HG03571 (cell line): ENCODE measurements around the gene FRYL.
"Not testable (repeated sequence)": the region's sequence is repeated elsewhere in the genome, so short reads cannot be mapped to it uniquely, and the experiment has no call there.

Source experiments
- ATAC-seq: cut with Tn5 transposase; IDR thresholded peaks from one replicate; pipeline ENCODE4 v1.9.1; 2021; ENCODE audit not compliant: unreplicated experiment

FRYL gene

DNA sequence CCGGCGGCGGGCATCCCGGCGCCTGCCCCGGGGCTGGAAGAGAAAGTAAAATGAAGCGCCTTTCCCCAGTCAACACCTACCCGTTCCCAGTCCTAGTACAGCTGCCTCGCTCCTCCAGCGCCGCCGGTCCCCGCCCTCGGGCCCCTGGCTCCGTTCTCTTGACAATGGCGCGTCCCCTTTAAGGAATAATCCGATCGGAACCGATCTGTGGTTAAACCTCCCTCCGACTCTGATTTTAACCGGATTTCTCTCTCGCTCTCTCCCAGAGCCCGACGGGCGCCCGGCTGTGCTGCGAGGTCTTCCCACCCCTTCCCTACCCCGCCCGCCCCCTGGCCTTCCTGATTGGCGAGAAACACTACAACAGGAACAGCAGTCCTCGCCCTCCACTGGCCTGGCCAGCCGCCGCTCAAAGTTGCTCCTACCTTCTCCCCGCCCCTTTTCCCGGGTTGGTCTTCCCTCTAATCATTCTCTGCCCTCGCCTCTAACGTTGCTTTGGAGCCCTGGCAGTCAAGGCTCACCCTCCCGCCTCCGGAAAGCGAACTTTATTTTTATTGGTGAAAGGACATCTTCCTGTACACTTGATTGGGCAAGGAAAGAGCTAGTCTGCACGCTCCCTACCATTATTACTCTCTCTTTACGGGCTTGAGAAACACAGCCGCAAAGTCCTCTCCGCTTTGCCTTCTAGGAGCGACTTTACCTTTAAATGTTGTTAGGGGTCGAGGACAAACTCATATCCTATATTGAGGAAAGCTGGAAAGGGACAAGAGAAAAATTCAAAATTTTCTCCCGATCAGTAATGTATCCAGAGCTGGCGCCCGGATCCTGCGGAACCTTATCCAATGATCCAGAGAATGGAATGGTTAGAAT lies at the start of gene FRYL:
TSS of gene FRYL (minus strand) at position 282 of the 867 bp plus-strand sequence. CDS start 145,869 bp downstream, outside the sequence.
- peak; percentile 83 for ATAC-seq

DNA sequence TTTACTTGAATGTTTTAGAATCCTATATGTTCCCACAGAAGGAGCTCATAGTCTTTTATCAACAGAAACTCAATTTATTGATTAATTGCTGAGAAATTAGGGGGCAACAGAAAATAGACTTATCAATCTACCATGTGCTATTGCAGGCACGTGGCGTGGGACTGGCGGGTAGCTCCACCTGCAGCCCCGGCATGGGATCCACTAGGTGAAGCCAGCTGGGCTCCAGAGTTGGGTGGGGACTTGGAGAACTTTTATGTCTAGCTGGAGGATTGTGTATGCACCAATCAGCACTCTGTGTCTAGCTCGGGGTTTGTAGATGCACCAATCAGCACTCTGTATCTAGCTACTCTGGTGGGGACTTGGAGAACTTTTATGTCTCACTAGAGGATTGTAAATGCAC lies 47.5 kb upstream of the FRYL start:
- ATAC-seq = no peak

DNA sequence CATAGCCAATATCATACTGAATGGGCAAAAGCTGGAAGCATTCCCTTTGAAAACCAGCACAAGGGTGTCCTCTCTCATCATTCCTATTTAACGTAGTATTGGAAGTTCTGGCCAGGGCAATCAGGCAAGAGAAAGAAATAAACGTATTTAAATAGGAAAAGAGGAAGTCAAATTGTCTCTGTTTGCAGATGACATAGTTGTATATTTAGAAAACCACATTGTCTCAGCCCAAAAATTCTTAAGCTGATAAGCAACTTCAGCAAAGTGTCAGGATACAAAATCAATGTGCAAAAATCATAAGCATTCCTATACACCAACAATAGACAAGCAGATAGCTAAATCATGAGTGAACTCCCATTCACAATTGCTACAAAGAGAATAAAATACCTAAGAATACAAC lies 41.4 kb upstream of the FRYL start:
- ATAC-seq = not testable (repeated sequence)

DNA sequence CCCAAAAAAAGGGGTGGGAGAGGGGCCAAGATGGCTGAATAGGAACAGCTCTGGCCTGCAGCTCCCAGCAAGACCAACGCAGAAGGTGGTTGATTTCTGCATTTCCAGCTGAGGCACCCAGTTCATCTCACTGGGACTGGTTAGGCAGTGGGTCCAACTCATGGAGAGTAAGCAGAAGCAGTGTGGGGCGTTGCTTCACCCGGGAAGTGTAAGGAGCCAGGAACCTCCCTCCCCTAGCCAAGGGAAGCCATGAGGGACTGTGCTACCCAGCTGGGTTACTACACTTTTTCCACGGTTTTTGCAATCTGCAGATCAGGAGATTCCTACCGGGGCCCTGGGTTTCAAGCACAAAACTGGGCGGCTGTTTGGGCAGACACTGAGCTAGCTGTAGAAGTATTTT lies 36.9 kb upstream of the FRYL start:
- ATAC-seq = no peak

DNA sequence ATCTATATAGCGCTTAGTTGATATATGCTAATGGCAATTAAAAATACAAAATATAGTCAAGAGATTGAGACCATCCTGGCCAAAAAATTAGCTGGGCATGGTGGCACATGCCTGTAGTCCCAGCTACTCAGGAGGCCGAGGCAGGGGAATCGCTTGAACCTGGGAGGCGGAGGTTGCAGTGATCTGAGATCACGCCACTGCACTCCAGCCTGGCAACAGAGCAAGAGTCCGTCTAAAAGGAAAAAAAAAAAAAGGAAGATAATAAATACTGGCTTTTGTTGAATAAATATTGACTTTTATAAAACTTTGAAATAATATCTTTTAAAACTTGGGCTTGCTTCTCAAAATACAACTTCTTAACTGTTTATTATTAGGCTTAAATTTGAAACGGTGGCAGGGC lies 36.2 kb upstream of the FRYL start:
- ATAC-seq = not testable (repeated sequence)

DNA sequence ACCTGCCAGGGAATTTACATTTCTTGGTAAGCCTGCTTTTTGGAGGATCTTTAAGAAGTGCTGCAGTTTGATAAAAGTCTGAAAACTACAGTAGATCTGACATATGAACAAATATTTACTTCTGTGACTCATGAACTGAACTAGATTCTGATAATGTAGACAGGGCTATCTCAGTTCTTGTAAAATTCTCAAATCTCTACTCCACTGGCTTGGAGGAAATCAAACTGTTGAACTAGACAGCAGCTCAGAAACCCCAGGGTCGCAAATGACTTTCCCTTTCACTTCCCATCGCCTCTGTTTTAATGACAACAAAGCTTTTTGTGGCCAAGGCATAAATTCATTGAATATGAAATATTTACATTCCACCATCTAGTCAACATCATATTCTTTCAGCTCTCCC lies 35.4 kb upstream of the FRYL start:
- no peak for ATAC-seq

DNA sequence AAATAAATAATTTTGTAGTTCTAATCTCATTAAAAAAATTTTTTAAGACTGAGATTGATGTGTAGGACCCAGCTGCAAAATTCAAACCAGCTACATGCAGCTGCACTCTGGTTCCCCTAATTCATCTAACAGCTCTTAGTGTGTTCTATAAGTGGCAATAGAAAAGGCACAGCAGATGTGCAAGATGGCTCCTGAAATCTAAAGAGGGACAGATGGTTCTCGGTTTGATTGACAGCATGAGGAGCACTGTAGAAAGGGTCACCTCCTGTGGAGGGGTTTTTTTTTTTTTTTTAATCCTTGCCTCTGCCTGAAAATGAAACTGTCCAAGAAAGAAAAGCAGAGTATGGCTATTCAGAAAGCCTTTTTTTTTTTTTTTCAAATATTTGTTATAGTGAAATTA lies 33.9 kb upstream of the FRYL start:
- ATAC-seq = no peak

DNA sequence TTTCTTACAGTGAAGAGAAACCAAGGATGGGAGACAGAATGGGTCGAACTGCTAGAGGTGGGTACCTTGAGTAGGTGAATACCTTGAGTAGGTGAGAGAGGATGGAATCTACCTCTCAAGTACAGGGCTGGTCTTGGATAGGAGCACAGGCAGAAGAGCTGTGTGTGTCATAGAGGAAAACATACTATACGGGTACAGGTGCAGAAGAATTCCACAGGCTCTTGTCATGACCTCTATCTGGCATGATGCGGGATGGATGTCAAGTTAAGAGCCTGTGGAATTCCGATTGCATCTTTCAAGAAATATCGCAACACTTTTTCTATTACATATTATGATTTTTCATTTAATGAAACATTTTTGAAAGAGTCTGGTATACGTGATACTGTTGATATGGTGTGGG lies 32.8 kb upstream of the FRYL start:
- ATAC-seq = no peak

DNA sequence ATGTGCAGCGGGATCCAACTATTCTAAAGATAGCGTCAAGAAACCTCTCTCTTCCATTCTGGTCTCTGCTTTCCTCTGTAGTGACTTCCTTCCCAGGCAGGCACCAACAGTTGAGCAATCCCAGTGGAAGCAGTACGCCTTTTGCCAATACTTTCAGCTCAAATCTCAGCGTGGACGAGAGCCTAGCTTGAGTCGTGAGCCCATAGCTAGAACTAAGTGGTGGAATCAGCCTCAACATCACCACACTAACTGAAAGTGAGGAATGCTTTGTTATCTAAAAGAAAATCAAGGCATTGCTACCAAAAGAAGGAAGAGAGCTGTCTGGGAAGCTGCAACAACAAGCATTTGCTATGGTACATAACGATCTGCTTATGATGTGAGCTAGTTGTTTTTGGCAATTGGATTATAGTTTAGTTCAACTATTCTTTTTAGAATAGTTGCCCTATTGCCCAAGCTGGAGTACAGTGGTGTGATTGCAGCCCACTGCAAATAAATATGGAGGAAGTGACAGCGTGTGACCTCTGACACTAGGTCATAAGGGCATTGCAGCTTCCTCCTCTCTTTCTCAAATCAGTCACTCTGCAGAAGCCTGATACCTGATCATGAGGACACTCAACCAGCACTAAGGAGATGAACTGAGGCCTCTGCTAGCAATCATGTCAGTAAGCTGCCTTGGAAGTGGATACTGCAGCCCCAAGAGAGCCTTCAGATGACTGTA lies 24.7 kb upstream of the FRYL start:
- no peak for ATAC-seq

DNA sequence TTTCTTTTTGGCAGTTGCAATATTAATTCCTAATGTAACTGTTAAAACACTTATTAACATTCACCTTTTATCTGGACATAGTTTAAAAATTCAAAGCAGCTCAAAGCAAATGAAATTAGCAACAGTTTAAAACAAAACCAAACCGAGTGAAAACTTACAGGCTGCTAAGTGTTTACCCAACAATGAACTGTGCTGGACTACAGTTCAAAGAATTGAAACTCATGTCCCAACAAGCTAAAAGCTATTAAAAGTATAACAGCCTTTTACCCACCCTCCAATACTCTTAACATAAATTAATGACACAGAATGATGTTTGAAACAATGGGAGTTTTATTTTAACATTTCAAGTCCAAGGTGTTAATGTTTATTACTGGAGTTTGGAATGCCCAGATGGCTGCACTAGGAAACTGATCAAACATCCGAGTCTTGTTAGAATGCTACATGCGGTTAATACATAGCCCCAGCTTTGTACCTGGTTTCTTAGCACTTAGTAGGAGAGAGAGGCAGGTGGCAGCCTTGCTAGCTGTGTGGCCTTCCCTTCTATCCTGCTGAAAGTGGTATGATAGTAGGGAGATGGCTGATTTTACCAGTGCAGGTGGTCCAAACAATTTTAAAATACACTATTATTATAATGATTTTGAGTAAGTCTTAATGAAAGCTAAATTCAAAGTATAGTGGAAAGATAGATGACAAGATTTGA lies 21.1 kb upstream of the FRYL start:
- no peak for ATAC-seq

DNA sequence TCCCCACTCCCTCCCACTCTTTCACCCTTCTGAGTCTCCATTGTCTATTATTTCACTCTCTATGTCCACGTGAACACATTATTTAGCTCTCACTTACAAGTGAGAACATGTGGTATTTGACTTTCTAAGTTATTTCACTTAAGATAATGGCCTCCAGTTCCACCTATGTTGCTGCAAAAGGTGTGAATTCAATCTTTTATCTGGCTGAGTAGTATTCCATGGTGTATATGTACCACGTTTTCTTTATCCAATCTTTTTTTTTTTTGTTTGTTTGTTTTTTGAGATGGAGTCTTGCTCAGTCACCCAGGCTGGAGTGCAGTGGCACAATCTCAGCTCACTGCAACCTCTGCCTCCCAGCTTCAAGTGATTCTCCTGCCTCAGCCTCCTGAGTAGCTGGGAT lies 20.1 kb upstream of the FRYL start:
- ATAC-seq = not testable (repeated sequence)

DNA sequence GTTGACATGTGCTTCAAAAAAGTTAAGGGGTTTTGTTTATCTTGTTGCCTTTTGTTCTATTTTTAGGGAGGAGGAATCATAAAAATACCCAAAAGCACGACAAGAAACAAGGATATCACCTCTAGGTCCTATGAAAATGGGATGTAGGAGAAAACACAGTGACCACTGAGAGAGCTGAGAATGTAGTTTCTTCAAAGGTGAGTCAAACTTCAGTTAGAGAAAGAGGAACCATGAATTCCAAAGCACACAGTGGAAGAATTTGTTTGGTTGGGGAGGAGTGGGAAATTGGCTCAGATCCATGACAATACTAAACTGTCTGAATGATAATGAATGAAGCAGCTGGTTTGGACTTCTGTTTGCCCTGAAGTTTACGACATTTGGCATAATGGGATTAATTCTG lies 19.1 kb upstream of the FRYL start:
- ATAC-seq = no peak

DNA sequence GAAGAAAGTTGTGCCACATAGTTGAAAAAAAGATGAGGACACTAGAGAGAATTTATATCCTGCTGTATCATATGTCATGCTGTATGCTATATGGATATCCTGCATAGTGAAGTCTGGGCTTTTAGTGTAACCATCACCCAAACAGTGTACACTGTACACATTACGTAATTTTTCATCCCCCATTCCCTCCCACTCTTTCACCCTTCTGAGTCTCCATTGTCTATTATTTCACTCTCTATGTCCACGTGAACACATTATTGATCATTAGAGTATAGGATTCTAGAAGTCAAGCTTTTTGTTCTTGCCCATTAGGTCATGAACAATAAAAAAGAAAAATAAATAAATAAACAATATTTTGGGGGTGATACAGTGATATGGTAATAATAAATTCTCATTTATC lies 18.0 kb upstream of the FRYL start:
- no peak for ATAC-seq

DNA sequence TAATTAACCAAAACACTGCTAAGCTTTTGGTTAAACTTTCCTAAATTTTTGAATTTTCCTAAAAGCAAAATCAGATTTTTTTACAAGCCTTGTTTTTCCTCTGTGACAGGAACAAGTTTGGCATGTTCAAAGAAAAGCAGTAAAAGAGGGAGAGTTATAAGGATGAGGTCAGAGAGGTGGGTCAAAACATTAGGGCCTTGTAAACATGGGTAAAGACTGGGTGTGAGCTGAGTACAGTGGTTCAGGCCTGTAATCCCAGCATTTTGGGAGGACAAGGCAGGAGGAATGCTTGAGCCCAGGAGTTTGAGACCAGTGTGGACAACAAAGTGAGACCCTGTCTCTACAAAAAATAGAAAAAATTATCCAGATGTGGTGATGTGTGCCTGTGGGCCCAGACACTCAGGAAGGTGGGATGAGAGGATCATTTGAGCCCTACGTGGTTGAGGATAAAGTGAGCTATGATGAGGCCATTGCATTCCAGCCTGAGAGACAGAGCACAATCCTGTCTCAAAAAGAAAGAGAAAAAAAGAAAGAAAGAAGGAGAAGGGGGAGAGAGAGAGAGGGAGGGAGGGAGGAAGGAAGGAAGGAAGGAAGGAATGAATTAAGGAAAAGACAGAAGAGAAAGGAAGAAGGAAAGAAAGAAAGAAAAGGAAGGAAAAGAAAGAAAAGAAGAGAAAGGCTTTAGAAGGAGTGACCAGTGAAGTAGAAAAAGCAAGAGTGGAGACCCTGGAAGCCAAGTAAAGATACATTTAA lies 17.0 kb upstream of the FRYL start:
- no peak for ATAC-seq

DNA sequence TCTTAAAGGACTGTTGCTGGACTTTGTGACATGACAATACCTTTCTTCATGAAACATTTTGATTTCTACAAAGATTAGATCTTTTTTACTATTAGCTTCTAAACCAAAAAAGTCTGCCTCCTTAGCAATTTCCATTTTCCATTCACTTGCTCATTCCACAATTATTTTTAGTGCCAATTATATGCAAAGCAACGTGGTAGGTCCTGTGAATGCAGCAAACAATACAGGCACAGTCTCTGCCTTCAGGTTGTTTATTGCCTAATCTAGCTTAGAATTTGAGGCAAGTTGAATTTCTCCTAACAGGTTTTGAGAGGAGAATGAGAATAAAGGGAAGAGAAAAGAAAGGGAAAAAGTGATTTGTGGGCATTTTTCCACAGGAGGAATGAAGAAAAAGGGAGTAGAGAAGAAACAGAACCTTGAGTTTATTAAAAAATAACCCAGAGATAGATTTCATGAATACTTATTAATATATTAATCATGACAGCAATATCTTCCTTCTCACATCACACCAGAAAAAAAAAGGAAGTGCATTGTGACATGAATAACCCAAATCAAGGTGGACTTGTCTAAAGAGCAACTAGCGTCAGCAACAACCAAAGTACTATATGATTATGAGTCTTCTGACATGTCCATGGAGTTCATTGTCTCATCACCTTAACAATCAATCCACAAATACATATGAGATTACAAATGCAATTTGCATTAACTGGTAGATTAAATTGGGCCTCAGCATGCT lies 16.3 kb upstream of the FRYL start:
- no peak for ATAC-seq

DNA sequence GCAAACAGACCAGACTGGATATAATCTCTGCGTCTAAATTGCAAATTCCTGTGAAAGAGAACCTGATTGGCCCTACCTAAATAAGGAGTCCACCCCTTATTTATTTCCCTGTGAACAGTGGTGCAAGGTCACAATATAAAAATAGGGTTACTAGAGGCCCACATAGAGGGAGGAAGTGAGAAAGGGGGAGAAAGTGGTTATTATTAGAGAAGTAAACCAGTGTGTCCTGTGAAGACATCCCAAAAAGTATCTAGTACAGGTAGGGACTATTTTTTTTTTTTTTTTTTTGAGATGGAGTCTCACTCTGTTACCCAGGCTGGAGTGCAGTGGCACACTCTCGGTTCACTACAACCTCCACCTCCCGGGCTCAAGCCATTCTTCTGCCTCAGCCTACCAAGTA lies 15.0 kb upstream of the FRYL start:
- no peak for ATAC-seq

DNA sequence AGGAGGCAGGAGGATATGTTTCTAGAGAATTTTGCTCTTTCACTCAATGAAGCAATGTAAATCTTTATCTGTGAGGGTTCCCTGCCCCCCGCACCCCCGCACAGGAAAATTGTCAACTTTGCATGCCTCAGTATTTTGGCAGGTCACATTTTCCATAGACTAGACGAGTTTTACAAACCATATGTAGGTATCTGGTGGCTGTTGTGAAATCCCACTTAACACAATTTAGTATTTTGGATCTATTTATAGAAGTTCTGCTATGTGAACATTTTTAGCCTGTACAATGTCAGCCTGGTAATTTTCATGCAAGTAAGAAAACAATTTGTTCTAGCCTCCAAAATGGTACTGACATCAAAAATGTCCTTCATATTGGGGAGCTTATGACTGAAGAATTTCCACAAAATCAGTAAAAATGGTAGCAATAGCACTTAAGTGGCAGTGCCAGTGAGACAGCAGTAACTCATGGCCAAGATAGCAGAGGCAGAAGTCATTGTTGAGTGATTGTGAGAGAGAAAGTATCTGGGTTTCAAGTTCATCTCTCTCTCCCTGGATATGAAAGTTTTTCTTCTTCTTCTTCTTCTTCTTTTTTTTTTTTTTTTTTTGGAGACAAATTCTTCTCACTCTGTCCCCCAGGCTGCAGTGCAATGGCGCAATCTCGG lies 12.4 kb upstream of the FRYL start:
- no peak for ATAC-seq

DNA sequence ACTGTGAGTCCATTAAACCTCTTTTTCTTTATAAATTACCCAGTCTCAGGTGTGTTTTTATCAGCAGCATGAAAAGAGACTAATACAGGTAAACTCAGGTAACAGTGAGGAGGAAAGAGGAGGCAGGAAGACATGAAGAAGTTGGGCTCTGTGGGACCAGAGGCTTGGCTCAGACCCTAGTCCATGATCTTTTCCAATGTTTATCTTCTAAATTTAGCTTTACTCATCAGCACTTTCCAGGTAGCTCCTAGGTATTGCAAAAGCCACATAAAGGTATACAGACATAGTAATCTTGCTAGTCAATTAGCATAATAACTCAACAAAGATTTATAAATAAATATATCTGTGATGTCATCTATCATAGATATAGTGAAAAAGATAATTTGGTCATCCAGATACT lies 11.2 kb upstream of the FRYL start:
- no peak for ATAC-seq

DNA sequence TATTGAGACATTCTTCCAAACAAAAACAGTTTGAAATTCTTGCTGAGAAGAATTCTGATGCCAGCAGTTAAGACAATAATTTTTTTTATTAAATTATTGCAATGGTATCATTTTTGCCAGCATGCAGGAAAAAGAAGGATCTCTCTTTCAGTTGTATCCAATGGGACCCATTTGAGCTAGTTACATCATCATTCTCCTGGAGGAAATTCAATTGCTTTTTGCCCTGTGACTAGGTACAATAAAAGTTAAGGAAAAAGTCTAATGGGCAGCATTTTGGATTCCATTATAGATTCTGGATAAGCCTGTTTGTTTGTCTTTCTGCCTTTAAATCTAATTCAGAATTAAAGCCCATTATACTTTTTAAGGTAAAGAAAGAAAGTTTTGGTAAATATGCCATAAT lies 10.5 kb upstream of the FRYL start:
- no peak for ATAC-seq

DNA sequence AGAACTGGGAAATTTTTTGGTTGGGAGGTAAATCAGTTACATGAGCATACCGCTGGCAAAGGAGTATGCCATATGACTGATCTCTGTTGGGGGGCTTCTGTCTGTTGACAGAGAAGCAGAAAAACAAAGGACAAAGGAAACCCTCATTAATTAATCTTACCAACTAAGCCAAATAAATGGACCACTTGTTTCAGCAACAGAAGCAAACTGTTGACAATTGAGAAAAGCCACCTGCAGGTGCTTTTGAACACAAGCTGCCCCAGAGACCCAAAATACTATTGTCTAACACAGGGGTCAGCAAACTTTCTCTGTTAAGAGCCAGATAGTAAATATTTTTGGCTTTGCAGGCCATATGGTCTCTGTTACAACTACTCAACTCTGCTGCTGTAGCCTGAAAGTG lies 7.0 kb upstream of the FRYL start:
- ATAC-seq = no peak
